Inferior parietal cortex (tissue), 1 donor: Measurements from ENCODE around the gene OTOP2.

Source experiments
- DNase-seq: peaks from one replicate; pipeline ENCODE4 v3.0.0-alpha.2; 2016; ENCODE audit errors: extremely low spot score

Gene OTOP2

GRCh38 chr17:74924250-74924948 is at the start of gene OTOP2:
Gene OTOP2, plus strand, starts transcription at chr17:74924273. Its CDS starts 360 bp downstream, at chr17:74924633.
- no peak for DNase-seq

GRCh38 chr17:74874615-74875037 is 49.4 kb upstream of the OTOP2 start:
- no peak for DNase-seq

GRCh38 chr17:74875155-74875976 is 48.7 kb upstream of the OTOP2 start:
- DNase-seq: no peak

- no peak for DNase-seq
Measured at GRCh38 chr17:74875977-74876593, 48.0 kb upstream of the OTOP2 start.

- DNase-seq: no peak
Measured at GRCh38 chr17:74877592-74878548, 46.2 kb upstream of the OTOP2 start.

- no peak for DNase-seq
Measured at GRCh38 chr17:74878658-74879057, 45.4 kb upstream of the OTOP2 start.

GRCh38 chr17:74879308-74879707 is 44.8 kb upstream of the OTOP2 start:
- DNase-seq: no peak

- DNase-seq: no peak
Measured at GRCh38 chr17:74881073-74881472, 43.0 kb upstream of the OTOP2 start.

- no peak for DNase-seq
Measured at GRCh38 chr17:74882517-74883240, 41.4 kb upstream of the OTOP2 start.

- no peak for DNase-seq
Measured at GRCh38 chr17:74883241-74883745, 40.8 kb upstream of the OTOP2 start.

- DNase-seq: no peak
Measured at GRCh38 chr17:74888469-74888868, 35.6 kb upstream of the OTOP2 start.

GRCh38 chr17:74890554-74890953 is 33.5 kb upstream of the OTOP2 start:
- DNase-seq: no peak

GRCh38 chr17:74892013-74892841 is 31.8 kb upstream of the OTOP2 start:
- DNase-seq: no peak

GRCh38 chr17:74892974-74893911 is 30.8 kb upstream of the OTOP2 start, which contains the start of gene FADS6:
Gene FADS6, minus strand, starts transcription at chr17:74893633. Its CDS starts 38 bp downstream, at chr17:74893595.
- no peak for DNase-seq

GRCh38 chr17:74893936-74894671 is 30.0 kb upstream of the OTOP2 start:
- no peak for DNase-seq

GRCh38 chr17:74898376-74898946 is 25.6 kb upstream of the OTOP2 start:
- DNase-seq: no peak

- no peak for DNase-seq
Measured at GRCh38 chr17:74900208-74900607, 23.9 kb upstream of the OTOP2 start.
